SK-N-MC (cell line): ENCODE results near the gene ANKRD31.

ENCODE experiments used
- DNase-seq: peaks from one replicate; pipeline ENCODE4 v3.0.0-alpha.2; 2011; ENCODE audit warnings: low read depth, low spot score
- H3K27ac ChIP-seq: fragments of 200-600 bp; sonication (generic); 2 replicates; pipeline ENCODE4 v1.5.1; 2016; ENCODE audit warnings: mixed run types
- H3K36me3 ChIP-seq: fragments of 200-600 bp; sonication (generic); 2 replicates; pipeline ENCODE4 v1.6.1; 2017; ENCODE audit warnings: antibody characterized with exemption, low read length, mixed read lengths; ENCODE audit not compliant: insufficient read depth
- H3K4me3 ChIP-seq: fragments of 200-600 bp; sonication (generic); 2 replicates; pipeline ENCODE4 v1.5.1; 2016
- H3K9ac ChIP-seq: fragments of 200-600 bp; sonication (generic); 2 replicates; pipeline ENCODE4 v1.8.0; 2017; ENCODE audit warnings: mixed run types, mixed read lengths; ENCODE audit not compliant: insufficient read length
- H3K9me3 ChIP-seq: fragments of 200-600 bp; sonication (generic); 2 replicates; pipeline ENCODE4 v1.6.1; 2017; ENCODE audit warnings: low read depth, mild to moderate bottlenecking, antibody characterized with exemption, low read length, moderate library complexity, mixed read lengths
- EZH2 ChIP-seq: fragments of 200-600 bp; sonication (generic); IDR thresholded peaks from one replicate; pipeline ENCODE4 v1.6.1; 2017; ENCODE audit warnings: antibody characterized with exemption
- FOXP2 ChIP-seq: optimal IDR thresholded peaks from 2 replicates; pipeline ENCODE3; 2011; ENCODE audit warnings: mild to moderate bottlenecking, moderate library complexity; ENCODE audit not compliant: insufficient read depth; ENCODE audit errors: extremely low read length, control extremely low read depth
- POLR2AphosphoS5 ChIP-seq: IDR thresholded peaks from 2 replicates; pipeline ENCODE4 v1.6.1; 2012; ENCODE audit warnings: mild to moderate bottlenecking, low read depth, low read length, borderline replicate concordance

Gene ANKRD31

GRCh38 chr5:75047356-75047755 is 189.3 kb downstream of the ANKRD31 start:
- TF ChIP-seq EZH2 = no peak
- no peak for TF ChIP-seq FOXP2
- TF ChIP-seq POLR2AphosphoS5 = no peak
- H3K9me3 ChIP-seq = no peaks in the 10 kb centered on the region
- no peak for DNase-seq
- H3K36me3 ChIP-seq = peaks cover 14% of the 10 kb centered on the region; the same call in 1 of the 2 replicates
- H3K4me3 ChIP-seq = no peak overlapping the region
- H3K9ac ChIP-seq = no peak overlapping the region
- H3K27ac ChIP-seq = peak overlapping the region; percentile 30; the same call in 1 of the 2 replicates

DNA sequence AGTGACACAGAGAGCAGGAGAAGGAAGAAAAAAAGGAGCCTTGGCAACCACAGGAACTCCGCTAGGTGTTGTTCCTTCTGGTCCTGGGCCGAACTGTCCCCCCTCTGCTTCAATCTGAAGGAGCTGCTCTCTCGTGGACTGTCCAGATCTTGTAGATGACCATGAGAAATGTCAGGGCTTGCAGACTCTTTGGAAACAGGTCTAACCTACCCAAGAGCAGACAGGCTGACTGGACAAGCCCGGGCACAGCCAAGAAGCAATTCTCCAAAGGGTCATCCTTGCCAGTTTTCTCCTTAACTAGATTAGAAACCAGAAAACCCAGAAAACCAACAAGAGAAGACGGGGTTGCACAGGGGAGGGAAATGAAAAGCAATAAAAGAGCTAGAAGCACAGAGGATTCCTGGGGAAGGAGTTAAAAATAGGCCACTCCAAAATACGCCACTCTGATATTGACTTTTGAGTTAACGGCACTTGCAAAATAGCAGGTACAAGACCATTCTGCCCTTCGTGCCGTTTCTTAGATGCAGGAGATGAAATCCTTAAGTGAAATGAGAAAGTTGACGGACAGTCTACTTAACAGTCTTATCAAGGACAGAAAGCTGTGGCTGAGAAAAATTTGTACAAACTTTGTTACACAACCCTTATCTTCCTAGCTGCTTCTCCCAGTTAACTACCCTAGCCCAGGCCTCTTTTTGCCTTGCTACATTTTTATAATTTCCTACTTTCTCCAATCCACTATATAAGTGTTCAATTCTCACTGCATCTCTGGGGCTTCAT is 190.1 kb downstream of the ANKRD31 start:
- TF ChIP-seq POLR2AphosphoS5 = no peak
- TF ChIP-seq EZH2 = no peak
- TF ChIP-seq FOXP2 = no peak
- H3K27ac ChIP-seq = peak overlapping the region; percentile 30; the same call in 1 of the 2 replicates
- DNase-seq = no peak
- peaks cover 14% of the 10 kb centered on the region; the same call in 1 of the 2 replicates for H3K36me3 ChIP-seq
- H3K9me3 ChIP-seq = no peaks in the 10 kb centered on the region
- no peak overlapping the region for H3K9ac ChIP-seq
- no peak overlapping the region for H3K4me3 ChIP-seq

- Histone ChIP-seq H3K9me3 (no peaks in the 10 kb centered on the region), H3K36me3 (peaks cover 14% of the 10 kb centered on the region; the same call in 1 of the 2 replicates)
- TF ChIP-seq FOXP2 (no peak), POLR2AphosphoS5 (no peak), EZH2 (no peak)
Measured at GRCh38 chr5:75045071-75045470, 191.6 kb downstream of the ANKRD31 start.

DNA sequence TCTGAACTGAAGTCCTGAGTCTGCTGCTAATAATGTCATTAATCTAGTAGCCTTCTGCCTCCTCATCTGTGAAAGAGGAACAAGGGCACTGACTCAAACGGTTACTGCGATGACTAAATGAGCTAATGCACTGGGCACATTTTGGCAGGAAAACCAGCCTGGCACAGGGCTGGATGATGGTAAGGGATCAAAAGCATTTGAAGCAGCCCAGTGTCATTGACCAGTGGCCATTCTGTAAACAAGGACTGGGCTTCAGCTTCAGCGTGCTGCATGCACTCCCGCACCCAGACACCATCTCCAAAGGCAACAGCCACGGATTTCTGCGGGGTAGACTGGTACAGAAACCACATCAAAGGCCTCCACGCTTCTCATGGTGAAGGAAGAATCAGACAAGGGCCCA is 192.3 kb downstream of the ANKRD31 start:
- H3K9ac ChIP-seq = no peak overlapping the region
- H3K36me3 ChIP-seq = peaks cover 14% of the 10 kb centered on the region; the same call in 1 of the 2 replicates
- no peak overlapping the region for H3K27ac ChIP-seq
- no peak overlapping the region for H3K4me3 ChIP-seq
- DNase-seq = no peak
- H3K9me3 ChIP-seq = no peaks in the 10 kb centered on the region
- TF ChIP-seq EZH2 (no peak), POLR2AphosphoS5 (no peak), FOXP2 (no peak)

More at GRCh38 chr5:75045071-75045470, 191.6 kb downstream of the ANKRD31 start:
- H3K4me3 ChIP-seq = no peak overlapping the region
- no peak overlapping the region for H3K9ac ChIP-seq
- no peak overlapping the region for H3K27ac ChIP-seq
- no peak for DNase-seq

- TF ChIP-seq EZH2 = no peak
- no peak for TF ChIP-seq FOXP2
- TF ChIP-seq POLR2AphosphoS5 = no peak
- Histone ChIP-seq H3K4me3 (no peak overlapping the region), H3K27ac (no peak overlapping the region), H3K36me3 (peaks cover 14% of the 10 kb centered on the region; the same call in 1 of the 2 replicates), H3K9me3 (no peaks in the 10 kb centered on the region), H3K9ac (no peak overlapping the region)
- DNase-seq = no peak
Measured at GRCh38 chr5:75043633-75044264, 192.9 kb downstream of the ANKRD31 start.

GRCh38 chr5:75042522-75042921 is 194.2 kb downstream of the ANKRD31 start:
- no peak for DNase-seq
- H3K27ac ChIP-seq = no peak overlapping the region
- no peak overlapping the region for H3K9ac ChIP-seq
- peaks cover 14% of the 10 kb centered on the region; the same call in 1 of the 2 replicates for H3K36me3 ChIP-seq
- no peak for TF ChIP-seq EZH2
- TF ChIP-seq FOXP2 = no peak
- no peak for TF ChIP-seq POLR2AphosphoS5
- H3K4me3 ChIP-seq = no peak overlapping the region
- H3K9me3 ChIP-seq = no peaks in the 10 kb centered on the region

DNA sequence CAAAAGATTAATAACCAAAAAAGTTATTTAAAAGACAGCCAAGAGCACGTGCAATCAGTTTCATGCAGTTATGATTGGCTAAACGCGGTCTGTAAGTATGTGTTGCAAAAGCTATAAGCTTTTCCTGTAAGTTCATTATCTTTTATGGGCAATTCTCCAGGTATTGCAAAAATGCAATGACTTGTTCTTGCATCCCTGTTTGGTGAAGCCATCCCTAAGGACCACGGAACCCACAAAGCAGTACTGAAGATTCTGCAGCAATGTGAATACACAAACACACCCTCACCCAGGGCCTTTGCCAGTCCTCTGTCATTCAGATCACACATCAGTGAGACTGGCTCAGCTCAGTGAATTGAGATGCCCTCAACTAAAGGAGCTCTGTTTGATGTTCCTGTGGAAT is 195.7 kb downstream of the ANKRD31 start:
- no peak overlapping the region for H3K4me3 ChIP-seq
- no peak overlapping the region for H3K27ac ChIP-seq
- no peak for DNase-seq
- peaks cover 12% of the 10 kb centered on the region; the same call in 1 of the 2 replicates for H3K36me3 ChIP-seq
- TF ChIP-seq EZH2 (no peak), FOXP2 (no peak), POLR2AphosphoS5 (no peak)
- H3K9ac ChIP-seq = no peak overlapping the region
- H3K9me3 ChIP-seq = no peaks in the 10 kb centered on the region

DNA sequence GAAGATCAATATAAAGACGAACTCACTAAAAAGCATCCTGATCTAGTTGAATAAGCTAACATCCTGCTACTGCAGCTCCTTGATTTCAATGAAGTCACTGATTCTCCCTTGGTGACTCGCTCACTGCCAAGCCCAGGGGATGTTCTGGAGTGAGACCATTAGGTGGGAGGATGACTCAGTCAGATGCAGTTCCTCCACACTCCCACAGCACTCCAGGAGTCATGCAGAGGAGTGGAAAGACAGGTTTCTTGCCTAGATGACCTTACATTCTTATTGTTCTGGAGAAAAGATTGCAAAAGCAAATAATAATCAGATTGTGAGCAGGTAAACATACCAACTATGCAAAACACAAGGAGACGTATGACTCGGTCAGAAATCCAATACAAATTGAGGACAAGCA is 199.6 kb downstream of the ANKRD31 start:
- no peak overlapping the region for H3K9ac ChIP-seq
- no peaks in the 10 kb centered on the region for H3K36me3 ChIP-seq
- TF ChIP-seq POLR2AphosphoS5 (no peak), EZH2 (no peak), FOXP2 (no peak)
- H3K27ac ChIP-seq = no peak overlapping the region
- no peak overlapping the region for H3K4me3 ChIP-seq
- no peaks in the 10 kb centered on the region for H3K9me3 ChIP-seq
- no peak for DNase-seq
